Loucy (cell line): ENCODE measurements around the gene FAM219A.

ENCODE experiments used
- CTCF ChIP-seq: fragments of 200-600 bp; sonication (generic); conservative IDR thresholded peaks from 2 replicates; pipeline ENCODE4 v1.5.1; 2014; ENCODE audit warnings: mild to moderate bottlenecking, antibody characterized with exemption, low read length
- EZH2phosphoT487 ChIP-seq: fragments of 200-600 bp; IDR thresholded peaks from 2 replicates; pipeline ENCODE4 v1.6.1; 2018; ENCODE audit warnings: antibody characterized with exemption, mild to moderate bottlenecking, moderate library complexity, borderline replicate concordance

- no peak for TF ChIP-seq CTCF
- TF ChIP-seq EZH2phosphoT487 = no peak
These were observed 73.8 kb downstream of the FAM219A start for GRCh38 chr9:34384368-34385165.
